K562 (cell line): Measurements from ENCODE around the gene NSMCE1. TPM values are rescaled to one million over a fixed set of nuclear protein-coding genes. Genes with fewer than 3 reads are reported as not detected.
A peak's percentile ranks its signal among the peaks of the same experiment; 100 is the strongest.

Source experiments
- ATAC-seq: fragments of 200-7000 bp; cut with Tn5 transposase; 3 replicates; pipeline ENCODE4 v1.9.1; 2020; ENCODE audit warnings: moderate library complexity
- BruUV-seq: library from RNA; stranded (reverse); fragments of 400-500 nt; replicated peaks from 2 replicates; lab custom pipeline; 2021; lab: Mats Ljungman, UMichigan
- CTCF ChIA-PET: fragments of 300-600 bp; formaldehyde crosslinking; extraction: SDS; loops from one replicate; lab custom pipeline; 2021; ENCODE audit warnings: low intra/inter-chr PET ratio; lab: Yijun Ruan, JAX
- POLR2A ChIA-PET: fragments of 300-600, 350-650 bp; sonication (Branson Sonifier 250); formaldehyde crosslinking; extraction: SDS; loops from one replicate; lab custom pipeline; 2021; ENCODE audit warnings: antibody characterized with exemption, inconsistent platforms; lab: Yijun Ruan, JAX
- DNase-seq, 4 experiments: peaks; one replicate each; pipeline versions ENCODE4 v3.0.0 to v3.0.0-alpha.2; 2011 to 2018; ENCODE audit warnings: low spot score in 3 of 4, mixed read lengths in 3 of 4; ENCODE audit errors: extremely low read depth in 1 of 4
- FAIRE-seq: peaks from 2 replicates; lab custom pipeline; 2011; peaks lifted over from hg19 to GRCh38; lab: Jason Lieb, UNC
- H2AFZ ChIP-seq: 2 replicates; pipeline ENCODE4 v1.6.0; 2011; ENCODE audit warnings: low read depth, low read length, control low read depth, inconsistent platforms
- H3K27ac ChIP-seq: fragments of 200-600 bp; 3 replicates; pipeline ENCODE4 v1.8.0; 2011; ENCODE audit warnings: low read depth, mild to moderate bottlenecking, control low read depth, inconsistent platforms, low read length, moderate library complexity, mixed read lengths; ENCODE audit errors: extremely low read depth
- H3K27me3 ChIP-seq, 2 experiments: fragments of 300-600 bp in 1 of 2; 2 replicates in 1 of 2; 3 replicates in 1 of 2; pipeline versions ENCODE4 v1.6.0 to v1.8.0; 2011; ENCODE audit warnings: inconsistent platforms in 2 of 2, low read length in 2 of 2, mild to moderate bottlenecking in 1 of 2, mixed read lengths in 1 of 2, moderate library complexity in 1 of 2; ENCODE audit not compliant: control insufficient read depth in 2 of 2, insufficient read depth in 2 of 2
- H3K36me3 ChIP-seq: fragments of 300-600 bp; 3 replicates; pipeline ENCODE4 v1.8.0; 2011; ENCODE audit warnings: mild to moderate bottlenecking, low read length, inconsistent platforms; ENCODE audit not compliant: control insufficient read depth, insufficient read depth
- H3K4me1 ChIP-seq, 2 experiments: fragments of 200-600 bp in 1 of 2; replicated peaks in 1 of 2; 2 replicates in 1 of 2; 3 replicates in 1 of 2; pipeline versions ENCODE4 v1.5.1 to v1.8.0; 2011; ENCODE audit warnings: inconsistent platforms in 2 of 2, low read length in 2 of 2, mild to moderate bottlenecking in 1 of 2, mixed read lengths in 1 of 2, moderate library complexity in 1 of 2; ENCODE audit not compliant: control insufficient read depth in 2 of 2, insufficient read depth in 2 of 2
- H3K4me2 ChIP-seq: 2 replicates; pipeline ENCODE4 v1.6.1; 2011; ENCODE audit warnings: low read length, control low read depth, inconsistent platforms, mixed read lengths; ENCODE audit not compliant: insufficient read depth
- H3K4me3 ChIP-seq: fragments of 200-600 bp; sonication (generic), shearing (Covaris generic); 2 replicates; pipeline ENCODE4 v1.5.1; 2016; ENCODE audit warnings: control low read depth, inconsistent platforms
- H3K79me2 ChIP-seq: fragments of 200-600 bp; 3 replicates; pipeline ENCODE4 v1.8.0; 2011; ENCODE audit warnings: low read length, inconsistent platforms; ENCODE audit not compliant: control insufficient read depth, insufficient read depth
- H3K9ac ChIP-seq, 2 experiments: 2 replicates each; pipeline versions ENCODE4 v1.6.0 to v1.6.1; 2011; ENCODE audit warnings: low read depth in 2 of 2, low read length in 2 of 2, control low read depth in 1 of 2, inconsistent platforms in 1 of 2, mild to moderate bottlenecking in 1 of 2, mixed read lengths in 1 of 2; ENCODE audit not compliant: insufficient read depth in 1 of 2
- H3K9me1 ChIP-seq: one replicate; pipeline ENCODE4 v1.6.0; 2011; ENCODE audit warnings: inconsistent platforms, mild to moderate bottlenecking, low read length, moderate library complexity; ENCODE audit not compliant: control insufficient read depth, insufficient read depth
- H3K9me3 ChIP-seq: replicated peaks from 2 replicates; pipeline ENCODE4 v1.5.1; 2011; ENCODE audit warnings: low read depth, low read length, inconsistent platforms; ENCODE audit not compliant: control insufficient read depth, insufficient read depth
- H4K20me1 ChIP-seq: replicated peaks from 2 replicates; pipeline ENCODE4 v1.6.1; 2011; ENCODE audit warnings: low read length, inconsistent platforms, mixed read lengths; ENCODE audit not compliant: control insufficient read depth, insufficient read depth
- BCLAF1 ChIP-seq, 2 experiments: fragments of 450-650 bp in 1 of 2; IDR thresholded peaks; 2 replicates each; pipeline ENCODE4 v1.6.1; 2011 to 2017; ENCODE audit warnings: low read depth in 2 of 2, antibody characterized with exemption in 1 of 2, borderline replicate concordance in 1 of 2, low read length in 1 of 2, mild to moderate bottlenecking in 1 of 2, mixed read lengths in 1 of 2; ENCODE audit not compliant: control insufficient read depth in 1 of 2
- BRD9 ChIP-seq: fragments of 450-650 bp; IDR thresholded peaks from 2 replicates; pipeline ENCODE4 v1.6.1; 2018; ENCODE audit warnings: low read depth; ENCODE audit not compliant: partially characterized antibody
- DMBX1 ChIP-seq: fragments of 250-450 bp; sonication (Bioruptor Pico); IDR thresholded peaks from 2 replicates; pipeline ENCODE4 v1.8.0; 2022; ENCODE audit warnings: inconsistent platforms, mild to moderate bottlenecking, moderate library complexity, borderline replicate concordance
- FOXO4 ChIP-seq: fragments of 450-650 bp; formaldehyde crosslinking; IDR thresholded peaks from 2 replicates; pipeline ENCODE4 v1.4.0; 2020; ENCODE audit warnings: mild to moderate bottlenecking, moderate library complexity
- PHF20 ChIP-seq: fragments of 450-650 bp; IDR thresholded peaks from 2 replicates; pipeline ENCODE4 v1.6.1; 2018; ENCODE audit not compliant: partially characterized antibody
- RBM14 ChIP-seq: fragments of 200-400 bp; formaldehyde crosslinking; IDR thresholded peaks from 2 replicates; pipeline ENCODE4 v1.6.1; 2018; ENCODE audit warnings: low read depth, mild to moderate bottlenecking, low read length, moderate library complexity, borderline replicate concordance; ENCODE audit not compliant: insufficient read depth
- STAG1 ChIP-seq: sonication (generic); formaldehyde crosslinking; IDR thresholded peaks from 2 replicates; pipeline ENCODE4 v1.5.0; 2020; ENCODE audit warnings: missing genetic modification reagents, borderline replicate concordance
- YBX1 ChIP-seq: fragments of 450-650 bp; IDR thresholded peaks from 2 replicates; pipeline ENCODE4 v1.7.1; 2016; ENCODE audit warnings: mild to moderate bottlenecking
- ZNF121 ChIP-seq: sonication (generic); formaldehyde crosslinking; conservative IDR thresholded peaks from 2 replicates; pipeline ENCODE4 v1.8.0; 2022; ENCODE audit warnings: missing genetic modification reagents
- ZNF384 ChIP-seq: IDR thresholded peaks from 2 replicates; pipeline ENCODE4 v1.6.1; 2012; ENCODE audit warnings: low read depth, low read length, improper control_type of control experiment
- WGBS: fragments of 100-300 bp; shearing (Covaris generic); methylation state at CpG from one replicate; pipeline ENCODE4 v1.1.6; 2016; ENCODE audit warnings: low coverage, mixed read lengths; ENCODE audit not compliant: insufficient coverage; ENCODE audit errors: missing lambda C conversion rate; 5-methylcytosine and 5-hydroxymethylcytosine counted together
- in situ Hi-C: fragments of 300-500 bp; cut with MboI; formaldehyde crosslinking; loops from 4 replicates; pipeline ENCODE4 v1.15.0; 2018; ENCODE audit warnings: inconsistent platforms, mixed read lengths
- intact Hi-C: fragments of 100-400 bp; cut with micrococcal nuclease; formaldehyde crosslinking; loops from 2 replicates; pipeline ENCODE4 v1.14.2; 2022
- polyA plus RNA-seq, 8 experiments: library from polyadenylated mRNA; depleted of rRNA in 4 of 8; stranded (reverse) in 5 of 8; unstranded in 3 of 8; fragments of >200 nt; fragmentation: Nextera tagmentation in 2 of 8; fragmentation: Illumina TruSeq in 1 of 8; extraction: Ambion mirVana in 2 of 8; extraction: Trizol in 1 of 8; gene quantifications; 2 replicates each; pipeline versions ENCODE4 v1.2.1 to v1.2.3, GENCODE V29; 2011 to 2014; ENCODE audit warnings: inconsistent platforms in 1 of 8, missing spikeins in 1 of 8
- total RNA-seq, 7 experiments: library from RNA; depleted of rRNA in 6 of 7; stranded (reverse); fragments of >200 nt in 6 of 7; fragmentation: Illumina TruSeq in 2 of 7; extraction: Trizol in 2 of 7; gene quantifications; 2 replicates each; pipeline versions ENCODE4 v1.2.1 to v1.2.3, GENCODE V29; 2011 to 2021; ENCODE audit warnings: low replicate concordance in 1 of 7

NSMCE1 gene
- total and polyA plus RNA-seq, 9 of the 15 experiments (the other 6 are each of a cell fraction or from before 2014, with no cell fraction given): 52.1 to 163 (median 61.5) TPM

GRCh38 chr16:27210174-27210573, 58.4 kb downstream of the NSMCE1 start:
- H3K9ac ChIP-seq: peak overlapping the region in 1 of 2 experiments; percentile 38; a peak in 2 of 4 replicates

More at GRCh38 chr16:27210174-27210573, 58.4 kb downstream of the NSMCE1 start:
- Histone ChIP-seq H3K4me2 (no peak overlapping the region), H3K9me1 (no peaks in the 10 kb centered on the region), H3K79me2 (peaks cover 7% of the 10 kb centered on the region; the same call in 2 of the 3 replicates), H3K27me3 (no peaks in the 10 kb centered on the region), H4K20me1 (0 out of 2 replicates have a peak, but pooled peaks cover 3% of the 10 kb centered on the region), H3K27ac (no peak overlapping the region), H3K4me3 (no peak overlapping the region), H3K9me3 (no peaks in the 10 kb centered on the region), H2AFZ (no peak overlapping the region), H3K36me3 (peaks cover 20% of the 10 kb centered on the region; the same call in 1 of the 3 replicates), H3K4me1 (peaks cover 1 to 6% of the 10 kb centered on the region in 2 experiments; a peak in 2 of 5 replicates)
- TF ChIP-seq PHF20 (no peak), RBM14 (no peak), STAG1 (CRISPR knock-in tag) (no peak), FOXO4 (CRISPR knock-in tag) (no peak), BRD9 (no peak), BCLAF1 (IDR thresholded peaks at IDR 0.05; ENCODE audit: borderline replicate concordance in 1 of 2, control insufficient read depth in 1 of 2, low read depth in 2 of 2, low read length in 1 of 2) (no peak), ZNF121 (CRISPR knock-in tag) (no peak), DMBX1 (CRISPR knock-in tag) (no peak), YBX1 (no peak), ZNF384 (no peak)
- BruUV-seq: no TSS peak
- FAIRE-seq (no peak), DNase-seq (no peak), ATAC-seq (no peak)
- 83% methylated on average over 16 of the region's 17 CpGs for WGBS
- POLR2A ChIA-PET: interaction anchor here (0.8 to 1.7 kb wide), 3 partner anchors 11 to 1553 kb away, joined by 4 to 5 read pairs (median 4); no protein-coding TSS in a partner anchor
- in situ Hi-C loops: no loop called here
- intact Hi-C loops: no loop called here
- CTCF ChIA-PET: no interaction called here
